HEK293T (cell line): ENCODE results near the gene RPAP3.

Source experiments
- CTCF ChIA-PET: fragments of 350-600 bp; formaldehyde crosslinking; extraction: SDS; loops from one replicate; lab custom pipeline; 2021; ENCODE audit warnings: antibody characterized with exemption, inconsistent platforms; lab: Yijun Ruan, JAX
- POLR2A ChIA-PET: fragments of 350-600 bp; formaldehyde crosslinking; extraction: SDS; loops from one replicate; lab custom pipeline; 2020; ENCODE audit warnings: antibody characterized with exemption, inconsistent platforms; lab: Yijun Ruan, JAX
- DNase-seq: peaks from one replicate; pipeline ENCODE4 v3.0.0; 2012; ENCODE audit warnings: mixed read lengths; ENCODE audit errors: extremely low spot score
- ARNT ChIP-seq: fragments of 450-650 bp; IDR thresholded peaks from 2 replicates; pipeline ENCODE4 v1.6.1; 2017; ENCODE audit warnings: mild to moderate bottlenecking
- BHLHE40 ChIP-seq: fragments of 450-650 bp; IDR thresholded peaks from 2 replicates; pipeline ENCODE4 v1.6.1; 2016; ENCODE audit warnings: mild to moderate bottlenecking, moderate library complexity, borderline replicate concordance
- CTBP1 ChIP-seq: fragments of 450-650 bp; IDR thresholded peaks from 2 replicates; pipeline ENCODE4 v1.6.1; 2016; ENCODE audit warnings: borderline replicate concordance
- ELF4 ChIP-seq: fragments of 450-650 bp; IDR thresholded peaks from 2 replicates; pipeline ENCODE4 v1.6.1; 2017; ENCODE audit warnings: antibody characterized with exemption
- FOXA1 ChIP-seq: fragments of 450-650 bp; IDR thresholded peaks from 2 replicates; pipeline ENCODE4 v1.6.1; 2016; ENCODE audit warnings: mild to moderate bottlenecking
- FOXK2 ChIP-seq: fragments of 450-650 bp; IDR thresholded peaks from 2 replicates; pipeline ENCODE4 v1.6.1; 2016; ENCODE audit warnings: mild to moderate bottlenecking
- FOXM1 ChIP-seq: fragments of 450-650 bp; IDR thresholded peaks from 2 replicates; pipeline ENCODE4 v1.6.1; 2017; ENCODE audit warnings: mild to moderate bottlenecking, borderline replicate concordance
- HDGF ChIP-seq: fragments of 450-650 bp; IDR thresholded peaks from 2 replicates; pipeline ENCODE4 v1.6.1; 2017; ENCODE audit warnings: antibody characterized with exemption, borderline replicate concordance
- L3MBTL2 ChIP-seq: fragments of 450-650 bp; conservative IDR thresholded peaks from 2 replicates; pipeline ENCODE4 v1.6.1; 2016; ENCODE audit warnings: mild to moderate bottlenecking
- LEF1 ChIP-seq: fragments of 450-650 bp; IDR thresholded peaks from 2 replicates; pipeline ENCODE4 v1.6.1; 2017; ENCODE audit warnings: mild to moderate bottlenecking, borderline replicate concordance
- NFRKB ChIP-seq: fragments of 450-650 bp; IDR thresholded peaks from 2 replicates; pipeline ENCODE4 v1.6.1; 2016; ENCODE audit warnings: mild to moderate bottlenecking, moderate library complexity
- SP1 ChIP-seq: fragments of 450-650 bp; IDR thresholded peaks from 2 replicates; pipeline ENCODE4 v1.6.1; 2017
- SUZ12 ChIP-seq: fragments of 450-650 bp; IDR thresholded peaks from 2 replicates; pipeline ENCODE4 v1.6.1; 2016; ENCODE audit warnings: mild to moderate bottlenecking
- TARDBP ChIP-seq: fragments of 450-650 bp; IDR thresholded peaks from 2 replicates; pipeline ENCODE4 v1.6.1; 2016
- ZNF384 ChIP-seq: fragments of 450-650 bp; IDR thresholded peaks from 2 replicates; pipeline ENCODE4 v1.6.1; 2016
- TF ChIP-seq, protein P1 (sequence below): fragments of 450-650 bp; IDR thresholded peaks from 2 replicates; pipeline ENCODE4 v1.6.1; 2016

The RPAP3 gene

DNA sequence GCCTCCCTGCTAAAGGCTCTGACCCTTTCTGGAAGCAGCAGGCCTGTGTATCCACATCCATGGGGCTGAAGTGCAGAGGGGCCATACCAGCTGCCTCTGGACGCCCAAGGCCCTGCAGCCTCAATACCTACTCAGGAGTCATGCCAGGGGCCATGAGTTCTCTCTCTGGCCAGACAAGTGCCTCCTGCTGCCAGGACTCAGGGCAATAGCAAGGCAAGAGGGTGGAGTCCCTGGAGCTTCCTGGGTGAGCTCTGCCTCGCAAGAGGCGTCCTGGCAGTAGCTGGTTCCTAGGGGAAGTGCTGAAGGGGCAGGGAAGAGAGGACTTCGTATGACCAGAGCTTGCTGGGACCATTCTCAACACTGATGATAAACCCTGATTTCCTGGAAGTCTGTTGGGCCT lies 30.4 kb upstream of the RPAP3 start:
- DNase-seq, result no peak
- POLR2A ChIA-PET, result no interaction called here
- no peak for TF ChIP-seq ELF4
- no peak for TF ChIP-seq CTBP1
- no peak for TF ChIP-seq SUZ12
- CTCF ChIA-PET, result interaction anchor here (0.7 to 1.6 kb wide), 7 partner anchors 9 to 102 kb away, joined by 3 to 7 read pairs (median 4); partner anchors contain the start of gene RAPGEF3

DNA sequence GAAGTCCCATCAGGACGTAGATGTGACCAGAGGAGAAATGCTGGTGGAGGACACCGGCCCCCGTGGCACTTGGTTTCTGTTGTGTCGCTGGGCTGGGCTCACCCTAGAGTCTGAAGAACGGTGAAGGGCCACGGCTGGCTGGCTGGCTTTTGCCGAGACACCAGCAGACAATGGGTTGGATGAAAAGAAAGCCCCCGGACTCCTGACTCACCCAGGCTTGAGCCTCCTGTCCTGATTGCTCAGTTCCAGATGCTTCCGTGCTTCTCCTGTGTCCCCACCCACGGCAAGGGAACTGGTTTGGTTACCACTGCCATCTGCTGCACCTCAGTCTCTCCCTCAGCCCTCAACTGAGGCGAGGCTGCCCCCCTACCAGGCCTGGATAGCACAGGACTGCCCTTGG lies 29.8 kb upstream of the RPAP3 start:
- CTCF ChIA-PET, result interaction anchor here (1.1 to 1.6 kb wide), 4 partner anchors 18 to 102 kb away, joined by 3 to 7 read pairs (median 4); no protein-coding TSS in a partner anchor
- POLR2A ChIA-PET, result interaction anchor here (1.2 kb wide), 1 partner anchor 29 kb away, joined by 4 read pairs; no protein-coding TSS in a partner anchor
- no peak for TF ChIP-seq SUZ12
- TF ChIP-seq L3MBTL2, result no peak
- no peak for TF ChIP-seq FOXA1
- no peak for TF ChIP-seq BHLHE40
- TF ChIP-seq, protein P1, sequence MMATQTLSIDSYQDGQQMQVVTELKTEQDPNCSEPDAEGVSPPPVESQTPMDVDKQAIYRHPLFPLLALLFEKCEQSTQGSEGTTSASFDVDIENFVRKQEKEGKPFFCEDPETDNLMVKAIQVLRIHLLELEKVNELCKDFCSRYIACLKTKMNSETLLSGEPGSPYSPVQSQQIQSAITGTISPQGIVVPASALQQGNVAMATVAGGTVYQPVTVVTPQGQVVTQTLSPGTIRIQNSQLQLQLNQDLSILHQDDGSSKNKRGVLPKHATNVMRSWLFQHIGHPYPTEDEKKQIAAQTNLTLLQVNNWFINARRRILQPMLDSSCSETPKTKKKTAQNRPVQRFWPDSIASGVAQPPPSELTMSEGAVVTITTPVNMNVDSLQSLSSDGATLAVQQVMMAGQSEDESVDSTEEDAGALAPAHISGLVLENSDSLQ, result no peak
- TF ChIP-seq FOXK2, result no peak
- no peak for TF ChIP-seq LEF1
- DNase-seq, result no peak

DNA sequence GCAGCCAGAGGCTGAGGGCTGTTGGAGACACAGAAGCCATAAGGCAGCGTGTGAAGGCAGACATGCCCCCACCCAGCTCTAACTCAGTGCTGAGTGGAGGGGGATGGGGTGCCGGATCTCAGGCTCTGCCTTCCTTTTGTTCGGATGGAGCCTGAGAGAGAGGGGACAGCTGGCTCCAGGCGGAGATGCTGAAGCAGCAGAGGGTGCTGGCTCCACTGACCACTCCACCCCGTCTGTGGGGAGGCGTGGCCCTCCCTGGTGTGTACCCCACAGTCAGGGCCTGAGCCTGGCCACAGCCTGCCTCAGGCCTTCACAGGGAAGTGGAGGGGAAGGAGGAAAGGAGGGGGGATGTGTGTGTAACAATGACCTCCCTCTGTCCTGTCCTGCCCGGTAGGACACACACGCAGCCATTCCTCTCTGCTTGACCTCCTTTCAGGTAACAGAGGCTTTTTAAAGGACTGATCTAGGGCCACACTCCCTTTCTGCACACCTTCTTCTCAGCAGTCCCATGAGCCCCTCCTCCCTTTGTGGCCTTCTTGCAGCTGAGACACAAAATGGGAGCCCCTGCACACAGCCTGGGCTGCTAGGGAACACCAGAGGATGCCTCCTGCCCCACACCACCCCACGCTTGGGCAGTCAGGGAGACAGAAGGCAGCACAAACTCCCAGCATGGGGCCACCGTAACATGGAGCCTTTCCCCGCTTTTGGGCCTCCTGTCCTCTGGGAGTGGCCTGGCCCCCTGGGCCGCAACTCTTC lies 29.1 kb upstream of the RPAP3 start:
- TF ChIP-seq L3MBTL2 (no peak), SUZ12 (no peak), FOXK2 (no peak)
- TF ChIP-seq, protein P1, result no peak
- ChIA-PET POLR2A (interaction anchor here (1.2 kb wide), 1 partner anchor 28 kb away, joined by 4 read pairs; no protein-coding TSS in a partner anchor), CTCF (no interaction called here)
- no peak for DNase-seq

DNA sequence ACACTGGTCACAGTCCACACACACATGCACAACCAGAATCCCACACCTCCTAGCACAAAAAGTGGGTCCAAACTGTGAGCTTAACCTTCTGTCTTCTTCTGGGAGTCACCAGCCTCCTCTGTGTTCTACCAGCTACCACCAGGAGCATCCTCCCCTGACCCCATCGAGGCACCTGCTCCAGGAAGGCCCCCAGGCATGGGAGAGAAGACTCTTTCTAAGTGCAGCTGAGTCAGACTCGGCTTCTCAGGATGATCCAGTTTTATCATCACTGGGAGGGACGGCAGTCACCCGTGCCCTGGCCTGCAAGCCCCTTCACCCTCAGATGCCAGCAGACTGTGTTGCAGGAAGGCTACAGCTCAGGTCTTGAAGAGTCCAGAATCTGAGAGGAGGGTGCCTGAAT lies 27.3 kb upstream of the RPAP3 start:
- ChIA-PET CTCF (interaction anchor here (1.4 to 1.9 kb wide), 5 partner anchors 8 to 105 kb away, joined by 3 to 9 read pairs (median 6); no protein-coding TSS in a partner anchor), POLR2A (interaction anchor here (0.7 to 1.4 kb wide), 2 partner anchors 28 to 37 kb away, joined by 3 read pairs; no protein-coding TSS in a partner anchor)
- TF ChIP-seq ELF4 (no peak), NFRKB (no peak), HDGF (no peak), SP1 (no peak), TARDBP (no peak), ARNT (no peak), CTBP1 (no peak), BHLHE40 (no peak), FOXM1 (no peak), FOXA1 (no peak), SUZ12 (no peak), LEF1 (no peak), ZNF384 (no peak), FOXK2 (no peak), L3MBTL2 (no peak)
- TF ChIP-seq, protein P1, result no peak
- no peak for DNase-seq

DNA sequence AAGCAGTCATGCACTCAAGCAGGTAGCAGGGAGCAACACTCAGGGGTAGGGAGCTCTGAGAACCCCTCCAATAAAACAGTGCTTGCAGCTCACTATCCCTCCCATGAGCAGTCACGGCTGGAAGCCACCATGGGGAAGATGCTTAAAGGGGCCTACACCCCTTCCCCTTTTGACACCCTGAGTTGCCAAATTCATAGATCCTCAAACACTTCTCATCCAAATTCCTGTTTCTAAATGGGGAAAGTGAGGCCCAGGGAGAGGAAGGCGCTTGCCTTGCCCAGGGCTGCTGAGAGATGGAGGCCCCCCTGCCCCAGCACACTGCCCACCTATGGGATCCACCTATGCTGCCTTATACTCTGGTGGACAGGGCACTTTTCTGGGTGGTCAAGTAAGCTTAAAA lies 26.7 kb upstream of the RPAP3 start:
- DNase-seq, result no peak
- POLR2A ChIA-PET, result interaction anchor here (1.1 to 1.4 kb wide), 2 partner anchors 26 to 37 kb away, joined by 3 read pairs; no protein-coding TSS in a partner anchor
- TF ChIP-seq FOXK2, result no peak
- TF ChIP-seq ELF4, result no peak
- TF ChIP-seq FOXM1, result no peak
- TF ChIP-seq FOXA1, result no peak
- TF ChIP-seq BHLHE40, result no peak
- no peak for TF ChIP-seq SP1
- TF ChIP-seq, protein P1, result no peak
- no peak for TF ChIP-seq HDGF
- no peak for TF ChIP-seq CTBP1
- TF ChIP-seq L3MBTL2, result no peak
- TF ChIP-seq ZNF384, result no peak
- no peak for TF ChIP-seq LEF1
- no peak for TF ChIP-seq TARDBP
- TF ChIP-seq ARNT, result no peak
- no peak for TF ChIP-seq NFRKB
- TF ChIP-seq SUZ12, result no peak
- CTCF ChIA-PET, result interaction anchor here (1.4 to 1.9 kb wide), 4 partner anchors 9 to 106 kb away, joined by 3 to 9 read pairs (median 6); no protein-coding TSS in a partner anchor

DNA sequence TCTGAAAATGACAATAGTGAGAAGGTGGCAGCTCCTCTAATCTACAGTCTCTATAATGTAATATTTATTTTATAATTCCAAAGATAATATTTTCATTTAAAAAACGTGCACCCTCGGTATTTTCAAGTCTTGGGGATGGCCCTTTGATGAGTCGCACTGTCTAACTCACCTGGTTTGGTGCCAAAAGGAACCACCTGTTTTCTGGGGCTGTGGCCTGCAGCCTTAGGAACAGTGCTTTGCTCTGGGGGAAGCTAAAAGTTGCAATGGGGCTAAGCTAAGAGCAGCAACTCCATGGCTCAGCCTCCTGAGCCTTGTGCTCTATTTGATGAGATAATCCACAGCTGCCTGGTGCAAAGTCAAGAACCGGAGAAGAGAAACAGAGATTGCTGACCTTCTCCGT lies 25.9 kb upstream of the RPAP3 start:
- POLR2A ChIA-PET, result interaction anchor here (1.1 kb wide), 1 partner anchor 25 kb away, joined by 3 read pairs; no protein-coding TSS in a partner anchor
- DNase-seq, result no peak
- CTCF ChIA-PET, result interaction anchor here (0.5 to 1.5 kb wide), 3 partner anchors 16 to 108 kb away, joined by 3 read pairs; no protein-coding TSS in a partner anchor
- TF ChIP-seq ELF4 (no peak), LEF1 (no peak), SP1 (no peak), L3MBTL2 (no peak), CTBP1 (no peak), ARNT (no peak), BHLHE40 (no peak), ZNF384 (no peak), FOXA1 (no peak), NFRKB (no peak), FOXK2 (no peak), SUZ12 (no peak)
